ENCODE measurements around the gene POU6F1.
"Not testable (repeated sequence)": the region's sequence is repeated elsewhere in the genome, so short reads cannot be mapped to it uniquely, and the experiment has no call there.

POU6F1 gene

GRCh38 chr12:51232642-51233041 lies 14.8 kb upstream of the POU6F1 start:
- ChIA-PET POLR2A (interaction anchor here (0.7 kb wide), 1 partner anchor 166 kb away, joined by 7 read pairs; no protein-coding TSS in a partner anchor), CTCF (no interaction called here)
- Histone ChIP-seq H3K4me3 (ENCODE audit: control insufficient read depth in 1 of 7, extremely low read depth in 1 of 7, insufficient read depth in 4 of 7, low read depth in 2 of 7, low read length in 6 of 7) (no peak overlapping the region), H3K27ac (ENCODE audit: insufficient read depth in 1 of 2, low read depth in 1 of 2, low read length in 2 of 2, poor library complexity in 1 of 2, severe bottlenecking in 2 of 2) (no peak overlapping the region), H3K4me1 (ENCODE audit: control extremely low read depth in 1 of 4, control insufficient read depth in 4 of 4, insufficient read depth in 4 of 4, low read length in 3 of 4) (no peaks in the 10 kb centered on the region), H3K9me3 (ENCODE audit: control extremely low read depth in 1 of 5, control insufficient read depth in 4 of 5, insufficient read depth in 2 of 5, low read depth in 1 of 5, low read length in 4 of 5) (peaks cover 0 to 4% (median 0%) of the 10 kb centered on the region in 5 experiments), H3K36me3 (ENCODE audit: control insufficient read depth in 4 of 4, insufficient read depth in 4 of 4, low read length in 3 of 4) (no peaks in the 10 kb centered on the region), H3K27me3 (replicated peaks in 2 of 5; ENCODE audit: control insufficient read depth in 4 of 5, insufficient read depth in 5 of 5, low read length in 4 of 5) (no peaks in the 10 kb centered on the region)
- no peak for DNase-seq

DNA sequence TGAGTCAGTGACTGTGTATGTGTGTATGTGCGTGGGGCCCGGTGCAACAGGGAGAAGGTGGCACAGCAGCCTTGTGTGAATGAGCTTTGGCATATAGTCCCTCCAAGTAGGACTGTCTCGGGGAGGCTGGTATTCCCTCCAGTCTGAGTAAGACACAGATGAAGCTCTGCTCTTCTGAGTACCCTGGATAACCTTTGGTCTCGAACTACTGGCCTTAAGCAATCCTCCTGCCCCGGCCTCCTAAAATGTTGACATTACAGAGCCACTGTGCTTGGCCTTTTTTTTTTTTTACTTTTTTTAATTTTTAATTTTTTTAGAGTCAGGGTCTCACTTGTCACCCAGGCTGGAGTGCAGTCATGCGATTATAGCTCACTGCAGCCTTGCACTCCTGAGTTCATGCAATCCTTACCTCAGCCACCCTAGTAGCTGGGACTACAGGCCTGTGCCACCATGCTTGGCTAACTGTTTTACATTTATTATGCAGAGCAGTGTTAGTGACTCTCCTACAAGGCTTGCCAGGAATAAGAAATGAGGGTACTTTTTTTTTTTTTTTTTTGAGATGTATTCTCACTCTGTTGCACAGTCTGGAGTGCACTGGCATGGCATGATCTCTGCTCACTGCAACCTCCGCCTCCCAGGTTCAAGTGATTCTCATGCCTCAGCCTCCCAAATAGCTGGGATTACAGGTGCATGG lies 11.4 kb upstream of the POU6F1 start:
- Histone ChIP-seq H3K4me1 (ENCODE audit: control extremely low read depth in 1 of 4, control insufficient read depth in 4 of 4, insufficient read depth in 4 of 4, low read length in 3 of 4) (no peaks in the 10 kb centered on the region), H3K27ac (ENCODE audit: insufficient read depth in 1 of 2, low read depth in 1 of 2, low read length in 2 of 2, poor library complexity in 1 of 2, severe bottlenecking in 2 of 2) (no peak overlapping the region), H3K4me3 (ENCODE audit: control insufficient read depth in 1 of 7, extremely low read depth in 1 of 7, insufficient read depth in 4 of 7, low read depth in 2 of 7, low read length in 6 of 7) (no peak overlapping the region), H3K36me3 (ENCODE audit: control insufficient read depth in 4 of 4, insufficient read depth in 4 of 4, low read length in 3 of 4) (no peaks in the 10 kb centered on the region), H3K9me3 (ENCODE audit: control extremely low read depth in 1 of 5, control insufficient read depth in 4 of 5, insufficient read depth in 2 of 5, low read depth in 1 of 5, low read length in 4 of 5) (peaks cover 0 to 4% (median 0%) of the 10 kb centered on the region in 5 experiments), H3K27me3 (replicated peaks in 2 of 5; ENCODE audit: control insufficient read depth in 4 of 5, insufficient read depth in 5 of 5, low read length in 4 of 5) (no peaks in the 10 kb centered on the region)
- DNase-seq, result no peak
- 100% methylated on average over 4 of the region's 7 CpGs for WGBS (ENCODE audit: insufficient coverage)
- POLR2A ChIA-PET, result interaction anchor here (0.6 kb wide), 1 partner anchor 1121 kb away, joined by 3 read pairs; no protein-coding TSS in a partner anchor
- CTCF ChIA-PET, result interaction anchor here (0.8 to 1.7 kb wide), 2 partner anchors 9 to 11 kb away, joined by 5 to 7 read pairs; partner anchors contain the start of genes DAZAP2 and POU6F1

DNA sequence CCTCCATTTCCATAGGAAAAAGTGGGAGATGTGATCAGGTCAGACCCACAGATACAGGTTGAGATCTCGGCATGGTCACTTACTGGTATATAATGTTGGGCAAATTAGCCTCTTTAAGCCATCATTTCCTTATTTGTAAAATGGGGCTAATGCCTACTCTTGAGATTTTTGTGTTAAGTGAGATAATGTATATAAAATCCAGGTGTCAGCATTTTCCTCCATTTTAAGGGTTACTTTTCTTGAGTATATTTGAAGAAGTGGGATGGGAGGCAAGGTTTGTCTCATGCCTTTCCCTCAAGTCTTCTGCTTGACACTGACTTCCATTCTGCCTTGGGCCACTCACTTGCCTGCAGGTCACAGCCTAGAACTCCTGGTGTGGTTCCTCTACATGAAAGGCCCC lies 10.1 kb upstream of the POU6F1 start:
- H3K4me3 ChIP-seq (ENCODE audit: control insufficient read depth in 1 of 7, extremely low read depth in 1 of 7, insufficient read depth in 4 of 7, low read depth in 2 of 7, low read length in 6 of 7), result no peak overlapping the region
- H3K27me3 ChIP-seq (replicated peaks in 2 of 5; ENCODE audit: control insufficient read depth in 4 of 5, insufficient read depth in 5 of 5, low read length in 4 of 5), result no peaks in the 10 kb centered on the region
- no peaks in the 10 kb centered on the region for H3K4me1 ChIP-seq (ENCODE audit: control extremely low read depth in 1 of 4, control insufficient read depth in 4 of 4, insufficient read depth in 4 of 4, low read length in 3 of 4)
- no peak overlapping the region for H3K27ac ChIP-seq (ENCODE audit: insufficient read depth in 1 of 2, low read depth in 1 of 2, low read length in 2 of 2, poor library complexity in 1 of 2, severe bottlenecking in 2 of 2)
- DNase-seq, result no peak
- ChIA-PET CTCF (interaction anchor here (0.7 kb wide), 1 partner anchor 392 kb away, joined by 4 read pairs; no protein-coding TSS in a partner anchor), POLR2A (no interaction called here)
- peaks cover 0 to 3% (median 0%) of the 10 kb centered on the region in 5 experiments for H3K9me3 ChIP-seq (ENCODE audit: control extremely low read depth in 1 of 5, control insufficient read depth in 4 of 5, insufficient read depth in 2 of 5, low read depth in 1 of 5, low read length in 4 of 5)
- no peaks in the 10 kb centered on the region for H3K36me3 ChIP-seq (ENCODE audit: control insufficient read depth in 4 of 4, insufficient read depth in 4 of 4, low read length in 3 of 4)
- WGBS (ENCODE audit: insufficient coverage), result no CpG with 5 or more reads among the region's 1 CpG

DNA sequence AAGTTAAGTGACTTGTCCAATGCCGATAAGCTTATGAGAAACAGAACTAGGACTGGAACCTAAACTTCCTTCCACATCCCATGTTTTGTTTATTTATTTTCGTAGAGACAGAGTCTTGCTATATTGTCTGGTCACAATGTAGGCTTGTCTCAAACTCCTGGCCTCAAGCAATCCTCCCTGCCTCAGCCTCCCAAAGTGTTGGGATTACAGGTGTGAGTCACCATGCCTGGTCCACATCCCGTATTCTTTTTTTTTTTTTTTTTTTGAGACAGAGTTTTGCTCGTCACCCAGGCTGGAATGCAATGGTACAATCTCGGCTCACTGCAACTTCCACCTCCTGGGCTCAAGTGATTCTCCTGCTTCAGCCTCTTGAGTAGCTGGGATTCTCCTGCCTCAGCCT lies 9.2 kb upstream of the POU6F1 start:
- POLR2A ChIA-PET, result interaction anchor here (0.7 kb wide), 1 partner anchor 11 kb away, joined by 6 read pairs; no protein-coding TSS in a partner anchor
- not testable (repeated sequence) for H3K36me3 ChIP-seq (ENCODE audit: control insufficient read depth in 4 of 4, insufficient read depth in 4 of 4, low read length in 3 of 4); H3K27ac ChIP-seq (ENCODE audit: insufficient read depth in 1 of 2, low read depth in 1 of 2, low read length in 2 of 2, poor library complexity in 1 of 2, severe bottlenecking in 2 of 2); H3K27me3 ChIP-seq (replicated peaks in 2 of 5; ENCODE audit: control insufficient read depth in 4 of 5, insufficient read depth in 5 of 5, low read length in 4 of 5); H3K4me3 ChIP-seq (ENCODE audit: control insufficient read depth in 1 of 7, extremely low read depth in 1 of 7, insufficient read depth in 4 of 7, low read depth in 2 of 7, low read length in 6 of 7); DNase-seq; H3K4me1 ChIP-seq (ENCODE audit: control extremely low read depth in 1 of 4, control insufficient read depth in 4 of 4, insufficient read depth in 4 of 4, low read length in 3 of 4); H3K9me3 ChIP-seq (ENCODE audit: control extremely low read depth in 1 of 5, control insufficient read depth in 4 of 5, insufficient read depth in 2 of 5, low read depth in 1 of 5, low read length in 4 of 5)
- CTCF ChIA-PET, result interaction anchor here (0.7 kb wide), 1 partner anchor 393 kb away, joined by 4 read pairs; no protein-coding TSS in a partner anchor
- 97% methylated on average over 4 of the region's 5 CpGs for WGBS (ENCODE audit: insufficient coverage)

DNA sequence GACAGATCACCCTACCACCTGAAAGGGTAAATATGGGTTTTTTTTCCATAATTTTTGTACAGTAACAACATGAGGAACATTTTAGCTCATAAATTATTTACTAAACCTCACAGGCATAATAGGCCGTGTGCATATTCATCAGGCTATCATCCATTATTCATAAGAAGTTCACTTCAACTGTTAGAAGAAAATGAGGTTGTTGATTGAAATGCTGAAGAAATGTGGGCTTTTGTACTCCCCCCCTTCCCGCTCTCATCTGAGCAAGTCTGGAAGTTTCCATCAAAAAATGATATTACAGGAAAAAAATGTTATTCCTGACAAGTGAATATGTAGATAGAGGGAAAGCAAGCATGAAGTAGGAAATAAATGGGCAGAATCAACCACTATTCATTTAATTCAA lies 7.9 kb upstream of the POU6F1 start:
- CTCF ChIA-PET, result no interaction called here
- POLR2A ChIA-PET, result no interaction called here
- no peak overlapping the region for H3K4me3 ChIP-seq (ENCODE audit: control insufficient read depth in 1 of 7, extremely low read depth in 1 of 7, insufficient read depth in 4 of 7, low read depth in 2 of 7, low read length in 6 of 7)
- H3K27me3 ChIP-seq (replicated peaks in 2 of 5; ENCODE audit: control insufficient read depth in 4 of 5, insufficient read depth in 5 of 5, low read length in 4 of 5), result no peaks in the 10 kb centered on the region
- no peaks in the 10 kb centered on the region for H3K9me3 ChIP-seq (ENCODE audit: control extremely low read depth in 1 of 5, control insufficient read depth in 4 of 5, insufficient read depth in 2 of 5, low read depth in 1 of 5, low read length in 4 of 5)
- DNase-seq, result no peak
- no peak overlapping the region for H3K27ac ChIP-seq (ENCODE audit: insufficient read depth in 1 of 2, low read depth in 1 of 2, low read length in 2 of 2, poor library complexity in 1 of 2, severe bottlenecking in 2 of 2)
- no CpG with 5 or more reads among the region's 2 CpGs for WGBS (ENCODE audit: insufficient coverage)
- H3K36me3 ChIP-seq (ENCODE audit: control insufficient read depth in 4 of 4, insufficient read depth in 4 of 4, low read length in 3 of 4), result no peaks in the 10 kb centered on the region
- H3K4me1 ChIP-seq (ENCODE audit: control extremely low read depth in 1 of 4, control insufficient read depth in 4 of 4, insufficient read depth in 4 of 4, low read length in 3 of 4), result no peaks in the 10 kb centered on the region

GRCh38 chr12:51225234-51225633 lies 7.4 kb upstream of the POU6F1 start:
- no peaks in the 10 kb centered on the region for H3K4me1 ChIP-seq (ENCODE audit: control extremely low read depth in 1 of 4, control insufficient read depth in 4 of 4, insufficient read depth in 4 of 4, low read length in 3 of 4)
- POLR2A ChIA-PET, result interaction anchor here (0.6 kb wide), 1 partner anchor 47 kb away, joined by 3 read pairs; no protein-coding TSS in a partner anchor
- CTCF ChIA-PET, result interaction anchor here (0.7 kb wide), 1 partner anchor 10 kb away, joined by 3 read pairs; no protein-coding TSS in a partner anchor

GRCh38 chr12:51224625-51225024 lies 6.8 kb upstream of the POU6F1 start:
- Histone ChIP-seq H3K4me1 (ENCODE audit: control extremely low read depth in 1 of 4, control insufficient read depth in 4 of 4, insufficient read depth in 4 of 4, low read length in 3 of 4) (no peaks in the 10 kb centered on the region), H3K4me3 (ENCODE audit: control insufficient read depth in 1 of 7, extremely low read depth in 1 of 7, insufficient read depth in 4 of 7, low read depth in 2 of 7, low read length in 6 of 7) (no peak overlapping the region), H3K9me3 (ENCODE audit: control extremely low read depth in 1 of 5, control insufficient read depth in 4 of 5, insufficient read depth in 2 of 5, low read depth in 1 of 5, low read length in 4 of 5) (no peaks in the 10 kb centered on the region), H3K36me3 (ENCODE audit: control insufficient read depth in 4 of 4, insufficient read depth in 4 of 4, low read length in 3 of 4) (no peaks in the 10 kb centered on the region), H3K27me3 (replicated peaks in 2 of 5; ENCODE audit: control insufficient read depth in 4 of 5, insufficient read depth in 5 of 5, low read length in 4 of 5) (no peaks in the 10 kb centered on the region), H3K27ac (ENCODE audit: insufficient read depth in 1 of 2, low read depth in 1 of 2, low read length in 2 of 2, poor library complexity in 1 of 2, severe bottlenecking in 2 of 2) (no peak overlapping the region)
- 100% methylated on average over 1 of the region's 3 CpGs for WGBS (ENCODE audit: insufficient coverage)
- ChIA-PET CTCF (interaction anchor here (0.6 to 1.4 kb wide), 3 partner anchors 10 to 102 kb away, joined by 3 to 4 read pairs (median 3); partner anchors contain the start of gene DAZAP2), POLR2A (interaction anchor here (0.6 kb wide), 1 partner anchor 48 kb away, joined by 3 read pairs; no protein-coding TSS in a partner anchor)
- DNase-seq, result no peak

More at GRCh38 chr12:51225234-51225633, 7.4 kb upstream of the POU6F1 start:
- H3K27ac ChIP-seq (ENCODE audit: insufficient read depth in 1 of 2, low read depth in 1 of 2, low read length in 2 of 2, poor library complexity in 1 of 2, severe bottlenecking in 2 of 2), result no peak overlapping the region
- no peak for DNase-seq
- H3K36me3 ChIP-seq (ENCODE audit: control insufficient read depth in 4 of 4, insufficient read depth in 4 of 4, low read length in 3 of 4), result no peaks in the 10 kb centered on the region
- 95% methylated on average over 4 of the region's 4 CpGs for WGBS (ENCODE audit: insufficient coverage)
- no peaks in the 10 kb centered on the region for H3K9me3 ChIP-seq (ENCODE audit: control extremely low read depth in 1 of 5, control insufficient read depth in 4 of 5, insufficient read depth in 2 of 5, low read depth in 1 of 5, low read length in 4 of 5)
- no peaks in the 10 kb centered on the region for H3K27me3 ChIP-seq (replicated peaks in 2 of 5; ENCODE audit: control insufficient read depth in 4 of 5, insufficient read depth in 5 of 5, low read length in 4 of 5)
- H3K4me3 ChIP-seq (ENCODE audit: control insufficient read depth in 1 of 7, extremely low read depth in 1 of 7, insufficient read depth in 4 of 7, low read depth in 2 of 7, low read length in 6 of 7), result no peak overlapping the region
